Stimulated activated CD8-positive, alpha-beta memory T cell treated with anti-CD3 and anti-CD28 coated beads, Interleukin-12 subunit alpha, Interleukin-12 subunit beta, amount 100 ng/mL, for 4 hours (primary cell): ENCODE data around the gene RHOBTB1.
"Not testable (repeated sequence)": the region's sequence is repeated elsewhere in the genome, so short reads cannot be mapped to it uniquely, and the experiment has no call there.

Source experiments
- DNase-seq: peaks from one replicate; pipeline ENCODE4 v3.0.0-alpha.2; 2020; ENCODE audit warnings: low read depth

RHOBTB1 gene

DNA sequence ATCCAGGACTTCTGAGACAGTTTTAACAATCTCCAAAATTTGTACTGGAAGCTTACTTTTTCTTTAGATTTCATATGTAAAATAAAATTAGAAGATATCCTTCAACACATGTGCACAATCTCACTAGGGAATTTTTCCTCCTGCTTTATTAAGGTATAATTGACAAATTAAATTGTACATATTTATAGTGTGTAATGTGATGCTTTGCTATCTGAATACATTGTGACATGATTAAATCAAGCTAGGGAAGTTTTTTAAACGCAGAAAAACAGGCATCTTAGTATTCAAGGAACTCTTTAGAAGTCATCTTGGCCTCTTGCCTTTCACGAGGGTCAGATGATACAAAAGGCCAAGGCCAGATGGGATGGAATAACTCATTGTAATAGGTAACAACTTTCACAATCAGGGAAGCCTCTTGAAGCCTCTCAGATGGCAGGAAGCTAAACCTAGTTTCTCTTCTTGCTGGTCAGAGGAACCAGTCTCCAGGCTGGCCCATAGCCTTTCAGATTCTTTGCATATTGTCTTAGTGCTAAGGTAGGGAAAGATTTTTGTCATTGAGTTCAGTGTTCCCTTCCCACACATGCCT lies 78.7 kb downstream of the RHOBTB1 start:
- DNase-seq, result no peak

GRCh38 chr10:60863796-60864195 lies 80.2 kb downstream of the RHOBTB1 start:
- no peak for DNase-seq

- no peak for DNase-seq
Measured at GRCh38 chr10:60862517-60862916, 81.5 kb downstream of the RHOBTB1 start.

DNA sequence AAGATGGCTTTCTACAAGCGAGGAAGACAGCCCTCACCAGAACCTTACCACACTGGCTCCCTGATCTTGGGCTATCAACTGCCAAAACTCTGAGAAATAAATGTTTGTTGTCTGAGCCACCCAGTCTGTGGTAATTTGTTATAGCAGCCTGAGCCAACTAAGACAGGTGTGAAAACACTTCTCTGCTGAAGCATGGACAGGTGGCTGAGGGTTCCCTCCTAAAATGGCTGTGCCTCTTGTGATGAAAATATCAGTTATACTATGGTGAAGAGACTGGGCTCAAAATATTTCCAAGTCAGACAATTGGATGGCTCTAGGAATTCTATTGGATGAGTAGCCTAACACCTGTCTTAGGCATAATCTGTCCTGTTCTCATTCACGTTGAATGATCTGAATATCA lies 87.6 kb downstream of the RHOBTB1 start:
- DNase-seq, result no peak

- no peak for DNase-seq
Measured at GRCh38 chr10:60853637-60854036, 90.3 kb downstream of the RHOBTB1 start.

GRCh38 chr10:60853107-60853506 lies 90.9 kb downstream of the RHOBTB1 start:
- no peak for DNase-seq

- DNase-seq, result no peak
Measured at GRCh38 chr10:60849740-60850139, 94.2 kb downstream of the RHOBTB1 start.

DNA sequence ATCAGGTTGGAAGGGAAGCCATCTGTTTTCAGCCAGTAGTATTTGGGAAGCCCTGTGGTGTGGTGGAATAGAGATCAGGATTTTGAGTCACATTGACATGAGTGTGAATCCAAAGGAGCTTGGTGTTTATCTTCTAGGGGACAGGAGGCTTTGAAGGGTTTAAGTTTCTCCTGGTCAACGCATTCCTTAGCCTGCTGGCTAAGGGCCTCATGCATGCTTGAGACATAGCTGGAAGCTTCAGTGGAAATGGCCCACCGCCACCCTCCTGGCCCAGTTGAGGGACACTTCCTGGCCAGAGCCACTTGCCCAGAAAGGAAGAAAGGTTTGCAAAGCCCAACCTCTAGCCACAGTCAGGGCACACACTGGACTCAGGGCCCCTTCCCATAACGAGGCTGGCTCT lies 94.8 kb downstream of the RHOBTB1 start:
- no peak for DNase-seq

GRCh38 chr10:60848680-60849079 lies 95.3 kb downstream of the RHOBTB1 start:
- no peak for DNase-seq

- DNase-seq, result no peak
Measured at GRCh38 chr10:60848126-60848525, 95.9 kb downstream of the RHOBTB1 start.

- DNase-seq, result no peak
Measured at GRCh38 chr10:60846173-60846572, 97.8 kb downstream of the RHOBTB1 start.

- DNase-seq, result no peak
Measured at GRCh38 chr10:60845038-60845437, 98.9 kb downstream of the RHOBTB1 start.

- DNase-seq, result no peak
Measured at GRCh38 chr10:60842694-60843093, 101.3 kb downstream of the RHOBTB1 start.

- DNase-seq, result not testable (repeated sequence)
Measured at GRCh38 chr10:60841227-60841626, 102.8 kb downstream of the RHOBTB1 start.

- DNase-seq, result no peak
Measured at GRCh38 chr10:60835049-60835448, 108.9 kb downstream of the RHOBTB1 start.

GRCh38 chr10:60834401-60834800 lies 109.6 kb downstream of the RHOBTB1 start:
- no peak for DNase-seq

DNA sequence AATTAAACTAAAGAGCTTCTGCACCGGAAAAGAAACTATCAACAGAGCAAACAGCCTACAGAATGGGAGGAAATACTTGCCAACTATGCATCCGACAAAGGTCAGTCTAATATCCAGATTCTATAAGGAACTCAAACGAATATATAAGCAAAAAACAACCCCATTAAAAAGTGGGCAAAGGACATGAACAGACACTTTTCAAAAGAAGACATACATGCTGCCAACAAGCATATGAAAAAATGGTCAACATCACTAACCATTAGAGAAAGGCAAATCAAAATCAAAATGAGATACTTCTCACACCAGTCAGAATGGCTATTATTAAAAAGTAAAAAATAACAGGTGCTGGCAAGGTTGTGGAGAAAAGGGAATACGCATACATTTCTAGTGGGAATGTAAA lies 111.8 kb downstream of the RHOBTB1 start:
- DNase-seq, result not testable (repeated sequence)

DNA sequence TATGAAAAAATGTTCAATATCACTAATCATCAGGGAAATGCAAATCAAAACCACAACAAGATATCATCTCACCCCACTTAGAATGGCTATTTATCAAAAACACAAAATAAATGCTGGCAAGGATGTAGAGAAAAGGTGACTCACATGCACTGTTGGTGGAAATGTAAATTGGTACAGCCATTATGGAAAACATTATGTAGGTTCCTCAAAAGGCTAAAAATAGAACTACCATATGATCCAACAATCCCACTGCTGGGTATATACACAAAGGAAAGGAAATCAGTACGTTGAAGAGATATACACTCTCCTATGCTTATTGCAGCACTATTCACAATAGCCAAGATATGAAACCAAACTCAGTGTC lies 115.5 kb downstream of the RHOBTB1 start:
- no peak for DNase-seq

DNA sequence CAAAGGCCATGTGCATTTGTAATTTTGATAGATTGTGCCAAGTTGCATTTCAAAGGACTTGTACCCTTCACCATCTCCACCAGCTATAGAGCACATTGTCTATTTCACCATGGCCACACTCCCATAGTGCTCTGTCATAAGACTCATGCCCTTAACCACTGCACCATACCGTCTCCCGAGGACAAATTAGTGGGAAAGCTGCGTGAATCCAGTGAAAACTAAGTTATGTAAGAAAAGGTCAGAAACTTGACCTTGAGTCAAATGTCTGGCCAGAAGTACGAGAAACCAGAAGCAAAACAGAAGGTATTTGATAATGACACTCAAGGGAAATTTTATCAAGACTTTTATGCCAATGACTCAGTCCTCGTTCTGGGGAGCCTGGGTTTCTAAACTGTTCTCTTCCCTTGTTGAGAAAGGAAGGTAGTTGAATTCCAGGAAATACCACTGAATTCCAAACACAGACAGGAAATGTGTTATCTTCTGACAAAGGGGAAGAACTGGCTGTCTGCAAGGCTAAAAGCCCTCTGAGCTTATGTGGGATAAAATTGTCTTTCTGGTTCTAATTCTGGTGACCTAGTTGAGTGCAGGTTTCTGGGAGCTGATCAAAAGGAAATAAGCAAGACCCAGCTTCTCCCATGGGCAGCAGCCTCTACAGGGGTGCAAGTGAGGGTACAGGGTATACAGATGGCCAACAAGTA lies 116.0 kb downstream of the RHOBTB1 start:
- DNase-seq, result no peak

- DNase-seq, result no peak
Measured at GRCh38 chr10:60825520-60825919, 118.5 kb downstream of the RHOBTB1 start.

GRCh38 chr10:60823324-60823723 lies 120.7 kb downstream of the RHOBTB1 start:
- DNase-seq, result no peak

DNA sequence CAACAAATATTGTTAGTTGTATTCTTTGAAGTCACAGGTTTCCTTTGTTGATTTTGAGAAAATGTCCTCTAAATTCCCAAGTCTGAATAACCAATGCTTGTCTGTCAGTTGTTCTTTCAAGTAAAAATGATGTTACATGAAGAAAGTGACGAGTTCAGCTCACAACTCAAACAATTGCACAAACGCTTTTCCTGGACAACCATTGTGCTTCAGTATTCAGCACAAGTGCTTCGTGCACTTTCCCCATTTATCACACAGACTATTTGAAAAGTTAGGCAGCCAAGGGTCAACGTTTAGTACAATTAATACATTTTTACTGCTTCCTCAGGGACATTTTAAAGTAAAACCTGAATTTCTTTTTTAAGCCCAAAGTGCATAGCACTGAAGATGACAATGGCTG lies 121.2 kb downstream of the RHOBTB1 start:
- DNase-seq, result no peak

DNA sequence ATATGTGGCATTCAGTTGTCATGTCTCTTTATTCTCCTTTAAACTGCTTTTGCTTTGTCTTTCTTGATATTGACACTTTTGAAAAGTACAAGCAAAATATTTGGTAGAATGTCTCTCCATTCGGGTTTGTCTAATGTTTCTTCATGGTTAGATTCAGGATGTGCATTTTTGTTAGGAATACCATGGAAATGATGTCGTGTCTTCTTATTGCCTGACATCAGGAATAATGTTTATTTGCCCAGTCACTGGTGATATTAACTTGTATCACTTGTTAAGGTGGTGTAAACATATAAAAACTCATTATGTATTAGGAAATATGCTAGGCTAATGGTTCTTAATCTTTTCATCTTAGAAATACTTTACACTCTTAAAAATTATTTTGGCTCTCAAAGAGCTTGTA lies 122.3 kb downstream of the RHOBTB1 start:
- DNase-seq, result no peak

DNA sequence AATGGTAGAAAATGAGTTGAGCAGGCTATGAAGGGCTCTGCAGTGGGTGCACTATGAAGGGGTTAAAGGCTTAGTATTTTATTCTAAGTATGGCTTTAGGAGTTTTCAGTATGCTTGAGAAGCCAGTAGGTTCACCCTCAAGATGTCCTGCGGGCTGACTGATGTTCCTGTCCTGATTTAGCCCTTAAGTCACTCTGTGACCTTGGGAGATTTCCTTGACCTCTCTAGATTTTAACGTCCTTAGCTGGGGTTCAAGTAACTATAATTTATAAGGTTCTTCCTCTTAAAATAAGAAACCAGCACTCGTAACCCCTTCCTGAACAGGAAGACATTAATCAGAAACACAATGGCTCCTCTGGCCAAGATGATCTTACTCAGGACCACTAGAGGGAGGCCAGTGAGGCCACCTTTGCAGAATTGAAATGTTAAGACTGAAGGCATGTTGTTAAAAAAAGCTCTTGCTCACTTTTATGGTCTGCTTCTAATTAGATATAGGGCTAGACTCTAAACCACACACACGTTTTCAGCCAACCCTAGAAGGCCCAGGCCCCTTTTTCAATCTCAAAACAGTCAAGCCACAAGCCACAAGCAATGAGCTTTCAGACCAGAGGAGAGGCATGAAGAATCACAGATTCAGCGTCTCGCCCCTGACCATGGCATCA lies 123.8 kb downstream of the RHOBTB1 start:
- DNase-seq, result no peak
